HG02763 (cell line): Measurements from ENCODE around the gene ZNF564.
"Not testable (repeated sequence)": the region's sequence is repeated elsewhere in the genome, so short reads cannot be mapped to it uniquely, and the experiment has no call there.

Source experiments
- ATAC-seq: cut with Tn5 transposase; IDR thresholded peaks from one replicate; pipeline ENCODE4 v1.9.1; 2021; ENCODE audit warnings: mild to moderate bottlenecking, moderate library complexity; ENCODE audit not compliant: unreplicated experiment

Gene ZNF564

DNA sequence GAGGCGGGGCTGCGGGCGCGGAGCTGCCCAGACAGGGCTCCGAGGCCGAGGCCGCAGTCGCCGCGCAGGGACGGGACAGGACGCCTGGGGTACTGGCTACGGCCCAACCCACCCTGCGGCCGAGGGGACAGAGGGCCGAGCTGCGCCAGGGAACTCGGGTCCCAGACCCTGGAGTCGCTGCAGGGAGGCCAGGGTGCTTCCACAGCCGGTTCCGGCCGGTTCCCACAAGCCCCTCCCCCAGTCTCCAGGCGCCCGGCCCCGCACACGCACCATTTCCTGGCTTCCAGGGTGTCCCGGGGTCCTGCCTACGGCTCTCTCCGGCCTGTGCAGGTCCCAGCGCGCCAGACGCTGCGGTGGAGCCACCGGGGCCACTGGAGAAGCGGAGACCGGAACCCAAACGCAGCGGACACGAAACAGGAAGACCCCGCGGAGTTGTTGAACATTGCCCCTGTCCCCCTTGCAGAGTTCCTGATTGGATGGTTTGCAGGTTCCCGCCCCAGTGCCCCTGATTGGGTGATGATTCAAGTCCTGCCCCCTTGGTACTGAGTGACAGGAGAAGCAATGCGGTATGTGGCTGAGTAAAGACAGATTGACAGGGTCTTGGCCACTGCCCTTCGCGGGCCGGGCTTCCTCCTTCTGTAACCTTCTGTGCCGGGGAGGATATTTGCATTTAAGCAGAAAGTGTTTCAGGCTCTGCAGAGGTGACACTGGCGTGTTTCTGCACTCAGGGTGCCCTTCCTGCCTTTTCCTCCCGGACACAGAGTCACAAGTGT lies at the start of gene ZNF564:
ZNF564 (minus strand) TSS at position 423 of the 773 bp plus-strand sequence; CDS start at position 273, 150 bp downstream.
- peak; percentile 97 for ATAC-seq

DNA sequence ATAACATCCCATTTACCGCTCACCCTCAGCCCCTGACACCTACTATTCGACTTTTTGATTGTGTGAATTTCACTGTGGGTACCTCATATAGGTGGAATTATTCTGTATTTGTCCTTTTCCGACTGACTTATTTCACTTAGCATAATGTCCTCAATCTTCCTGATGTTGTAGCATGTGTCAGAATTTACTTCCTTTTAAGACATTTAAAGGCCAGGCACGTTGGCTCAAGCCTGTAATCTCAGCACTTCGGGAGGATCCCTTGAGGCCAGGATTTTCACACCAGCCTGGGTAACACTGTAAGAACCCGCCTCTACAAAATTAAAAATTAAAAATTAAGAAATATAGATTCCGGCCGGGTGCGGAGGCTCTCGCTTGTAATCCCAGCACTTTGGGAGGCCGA lies 46.3 kb upstream of the ZNF564 start:
- ATAC-seq: no peak

DNA sequence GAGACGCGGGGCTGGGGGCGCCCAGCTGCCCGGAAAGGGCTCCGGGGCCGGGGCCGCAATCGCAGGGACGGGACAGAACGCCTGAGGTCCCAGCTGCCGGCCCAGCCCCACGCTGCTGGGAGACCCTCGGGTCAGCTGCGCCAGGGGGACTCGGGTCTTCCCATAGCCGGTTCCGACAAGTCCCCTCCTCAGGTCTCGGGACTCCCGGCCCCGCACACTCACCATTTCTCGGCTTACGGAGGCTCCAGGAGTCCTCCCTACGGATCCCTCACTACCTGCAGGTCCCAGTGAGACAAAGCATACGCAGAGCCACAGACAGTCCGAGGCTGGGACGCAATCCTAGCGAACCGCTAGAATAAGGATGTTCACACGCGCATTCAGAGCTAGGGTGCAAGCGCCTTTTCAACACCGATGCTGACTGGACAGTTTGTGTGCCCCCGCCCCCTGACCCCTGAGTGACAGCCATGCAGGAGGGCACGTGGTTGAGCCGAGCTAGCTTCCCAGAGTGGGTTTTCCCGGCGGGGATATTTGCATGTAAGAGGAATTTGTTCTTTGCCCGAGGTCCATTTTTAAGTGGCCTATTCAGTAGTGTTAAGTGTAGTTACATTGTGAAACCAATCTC lies 45.8 kb upstream of the ZNF564 start:
- ATAC-seq: no peak

- no peak for ATAC-seq
These were observed 45.2 kb upstream of the ZNF564 start for GRCh38 chr19:12596485-12596884.

DNA sequence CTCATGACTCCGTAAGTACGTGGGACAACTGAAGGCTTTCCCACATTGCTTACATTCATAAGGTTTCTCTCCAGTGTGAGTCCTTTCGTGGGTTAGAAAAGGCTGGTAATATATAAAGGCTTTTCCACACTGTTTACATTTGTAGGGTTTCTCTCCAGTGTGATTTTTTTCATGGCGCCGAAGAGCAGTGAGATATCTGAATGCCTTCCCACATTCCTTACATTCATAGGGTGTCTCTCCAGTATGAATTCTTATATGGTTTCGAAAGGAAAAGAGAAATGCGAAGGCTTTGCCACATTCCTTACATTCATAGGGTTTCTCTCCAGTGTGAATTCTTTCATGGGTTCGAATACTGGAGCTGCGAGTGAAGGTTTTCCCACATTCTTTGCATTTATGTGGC lies 29.8 kb upstream of the ZNF564 start:
- no peak for ATAC-seq

DNA sequence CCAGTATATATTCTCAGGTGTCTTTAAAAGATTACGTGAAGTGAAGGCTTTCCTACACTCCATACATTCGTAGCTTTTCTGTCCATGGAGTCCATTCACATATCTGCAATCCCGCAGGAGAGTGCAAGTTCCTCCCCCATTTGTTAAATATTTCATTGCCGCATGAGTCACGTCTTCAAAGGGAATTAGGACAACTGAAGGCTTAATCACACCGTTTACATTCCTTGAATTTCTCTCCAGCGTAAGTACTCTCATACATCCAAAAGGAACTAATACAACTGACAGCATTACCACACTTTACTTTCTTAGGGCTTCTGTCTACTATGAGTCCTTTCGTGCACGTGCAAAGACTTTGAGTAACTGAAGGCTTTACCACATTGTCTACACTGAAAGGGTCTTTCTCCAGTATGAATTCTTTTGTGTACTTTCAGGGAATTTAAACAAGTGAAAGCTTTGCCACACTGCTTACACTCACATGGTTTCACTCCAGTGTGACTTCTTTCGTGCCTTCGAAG lies 29.0 kb upstream of the ZNF564 start:
- no peak for ATAC-seq

DNA sequence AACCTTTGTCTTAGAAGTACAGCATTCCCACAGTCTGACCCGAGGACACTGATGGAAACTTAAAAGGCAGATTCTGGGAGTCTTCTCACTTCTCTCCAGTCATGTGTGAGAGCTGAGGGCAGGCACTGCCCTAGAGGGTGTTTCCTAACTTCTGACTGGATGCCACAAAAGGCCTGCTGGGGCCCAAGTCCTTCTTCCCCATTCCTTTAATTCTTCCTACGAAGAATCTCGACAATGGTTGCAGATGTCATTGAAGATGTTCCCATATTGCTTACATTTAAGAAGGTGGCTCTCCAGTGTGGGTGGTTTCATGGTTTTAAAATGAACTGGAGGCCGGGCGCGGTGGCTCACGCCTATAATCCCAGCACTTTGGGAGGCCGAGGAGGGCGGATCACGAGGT lies 27.4 kb upstream of the ZNF564 start:
- no peak for ATAC-seq

- ATAC-seq: no peak
These were observed 22.8 kb upstream of the ZNF564 start for GRCh38 chr19:12574036-12574435.

GRCh38 chr19:12567951-12568350 lies 16.7 kb upstream of the ZNF564 start:
- ATAC-seq: no peak

GRCh38 chr19:12566380-12566779 lies 15.1 kb upstream of the ZNF564 start:
- ATAC-seq: not testable (repeated sequence)

DNA sequence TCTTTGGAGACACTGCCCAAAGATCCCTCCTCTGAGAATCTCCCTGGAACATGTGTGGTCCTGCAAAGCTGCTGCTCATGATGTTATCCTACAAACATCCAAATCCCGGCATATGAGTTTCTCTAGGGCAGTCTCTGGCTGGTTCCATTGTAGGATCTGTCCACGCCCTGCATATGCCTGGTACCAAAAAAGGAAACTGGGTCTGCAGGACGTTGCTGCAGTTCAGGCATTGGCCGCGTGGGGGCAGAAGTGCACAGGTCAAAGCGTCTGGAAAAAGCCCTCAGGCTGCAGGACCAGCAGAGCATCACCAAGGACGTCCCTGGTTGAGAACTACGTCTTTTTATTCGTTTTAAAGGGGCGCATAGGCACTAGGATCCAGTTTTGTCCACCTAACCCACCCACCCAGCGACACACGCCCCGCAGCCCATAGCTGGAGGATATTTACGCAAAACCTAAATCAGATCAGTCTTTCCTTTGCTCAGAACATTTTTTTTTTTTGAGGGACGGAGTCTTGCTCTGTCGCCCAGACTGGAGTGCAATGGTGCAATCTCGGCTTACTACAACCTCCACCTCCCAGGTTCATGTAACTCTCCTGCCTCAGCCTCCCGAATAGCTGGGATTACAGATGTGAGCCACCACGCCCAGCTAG lies 12.9 kb upstream of the ZNF564 start:
- ATAC-seq: no peak

- ATAC-seq: no peak
These were observed 4.2 kb upstream of the ZNF564 start for GRCh38 chr19:12555456-12555930.

DNA sequence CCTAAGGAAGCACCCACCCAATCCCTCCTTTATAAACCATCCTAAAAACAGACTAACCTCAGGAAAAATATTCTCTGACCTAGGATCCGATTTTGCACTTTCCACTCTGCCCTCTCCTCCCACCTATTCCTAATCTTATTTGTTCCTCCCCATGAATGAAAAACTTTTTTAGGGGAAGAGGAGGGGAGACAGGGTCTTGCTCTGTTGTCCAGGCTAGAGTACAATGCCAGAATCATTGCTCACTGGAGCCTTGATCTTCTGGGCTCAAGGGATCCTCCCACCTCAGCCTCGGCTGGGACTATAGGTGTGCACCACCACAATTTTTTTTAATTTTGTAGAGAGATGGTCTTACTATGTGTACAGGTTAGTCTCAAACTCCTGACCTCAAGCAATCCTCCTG lies 4.4 kb downstream of the ZNF564 start:
- ATAC-seq: no peak

DNA sequence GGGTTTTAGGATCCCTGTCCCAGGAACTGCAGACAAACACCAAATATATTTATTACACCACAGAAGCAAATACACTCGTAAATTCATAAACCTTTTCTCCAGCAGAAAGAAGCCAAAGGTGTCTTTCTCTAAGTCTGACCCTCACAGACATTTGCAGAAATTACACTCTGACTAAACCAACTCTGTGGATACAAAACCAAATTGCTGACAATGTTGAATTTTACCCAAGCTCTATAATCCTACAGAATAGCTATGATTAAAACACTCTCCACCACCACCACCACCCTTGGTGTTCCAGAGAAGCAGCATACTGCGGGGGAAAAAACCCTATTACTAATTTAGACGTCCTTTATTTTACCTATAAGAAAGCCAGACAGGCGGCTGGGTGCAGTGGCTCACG lies 5.2 kb downstream of the ZNF564 start:
- no peak for ATAC-seq

DNA sequence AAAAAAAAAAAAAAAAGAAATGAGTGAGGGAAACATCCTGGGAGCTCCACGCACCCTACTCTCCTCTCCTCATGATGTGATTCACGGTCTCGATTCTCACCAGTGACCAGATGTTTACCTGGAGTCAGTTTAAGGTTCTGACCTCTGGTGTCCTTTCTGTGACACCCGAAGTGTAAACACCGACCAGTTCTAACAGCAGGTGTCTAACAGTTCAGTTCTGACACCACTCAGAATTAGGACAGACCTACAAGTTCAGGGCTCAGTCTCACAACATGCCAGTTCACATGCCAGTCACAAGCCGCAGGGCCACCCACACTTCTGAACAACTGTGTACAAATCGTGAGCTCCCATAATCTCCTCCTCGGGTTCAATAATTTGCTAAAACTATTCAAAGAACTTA lies 6.0 kb downstream of the ZNF564 start:
- no peak for ATAC-seq

- no peak for ATAC-seq
These were observed 6.8 kb downstream of the ZNF564 start for GRCh38 chr19:12544401-12544876.

DNA sequence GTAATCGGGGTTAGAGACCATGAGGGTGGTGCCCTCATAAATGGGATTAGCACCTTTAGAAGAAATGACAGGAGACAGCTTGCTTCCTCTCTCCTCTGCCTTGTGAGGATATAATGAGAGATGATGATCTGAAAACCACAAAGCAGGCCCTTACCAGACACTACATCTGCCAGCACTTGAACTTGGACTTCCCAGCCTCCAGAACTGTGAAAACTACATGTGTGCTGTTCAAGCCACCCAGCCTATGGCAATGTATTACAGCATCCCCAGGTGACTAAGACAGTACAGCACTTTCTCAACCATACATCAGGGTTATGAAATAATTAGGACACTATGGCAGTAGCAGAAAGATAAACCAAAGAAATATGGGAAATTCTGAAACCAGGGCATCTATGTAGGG lies 7.4 kb downstream of the ZNF564 start:
- ATAC-seq: no peak

- ATAC-seq: no peak
These were observed 24.0 kb downstream of the ZNF564 start for GRCh38 chr19:12527034-12527836.

GRCh38 chr19:12526542-12526941 lies 24.7 kb downstream of the ZNF564 start:
- no peak for ATAC-seq

DNA sequence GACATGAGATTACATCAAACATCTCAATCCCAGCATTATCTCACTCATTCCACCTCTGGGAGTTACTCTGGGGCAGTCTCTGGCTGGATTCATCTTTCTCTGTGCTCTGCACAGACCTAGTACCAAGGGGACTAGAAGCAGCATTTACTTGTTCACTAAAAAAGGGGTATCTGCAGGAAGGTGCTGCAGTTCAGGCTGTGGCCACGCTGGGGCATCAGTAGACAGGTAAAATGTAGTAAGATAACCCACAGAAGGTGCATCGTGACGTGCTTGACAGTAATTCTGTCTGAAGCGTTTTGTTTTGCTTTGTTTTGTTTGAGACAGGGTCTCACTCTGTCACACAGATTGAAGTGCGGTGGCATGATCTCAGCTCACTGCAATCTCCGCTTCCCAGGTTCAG lies 29.3 kb downstream of the ZNF564 start:
- no peak for ATAC-seq
